ENCODE results near the gene TBC1D8. TPM values are rescaled to one million over a fixed set of nuclear protein-coding genes. Genes with fewer than 3 reads are reported as not detected.

Gene TBC1D8
- total and polyA plus RNA-seq, 2 experiments from 2014 or later, result 18.0 to 36.9 TPM

GRCh38 chr2:101195871-101196661, 44.9 kb upstream of the TBC1D8 start:
- Histone ChIP-seq H3K27ac (ENCODE audit: low read depth) (no peak overlapping the region), H3K4me1 (ENCODE audit: insufficient read depth) (0 out of 2 replicates have a peak, but pooled peaks cover under 1% of the 10 kb centered on the region), H3K27me3 (ENCODE audit: insufficient read depth) (no peaks in the 10 kb centered on the region), H3K9me2 (ENCODE audit: insufficient read depth) (no peaks in the 10 kb centered on the region), H4K20me1 (replicated peaks; ENCODE audit: insufficient read depth) (no peaks in the 10 kb centered on the region), H3K79me2 (replicated peaks; ENCODE audit: insufficient read depth) (no peaks in the 10 kb centered on the region), H3K36me3 (ENCODE audit: insufficient read depth) (no peaks in the 10 kb centered on the region), H2AFZ (no peak overlapping the region), H3K4me3 (no peak overlapping the region), H3K4me2 (no peak overlapping the region), H3F3A (replicated peaks; ENCODE audit: low read depth) (0 out of 2 replicates have a peak, but pooled peaks cover 3% of the 10 kb centered on the region)
- Mint-ChIP-seq H3K27me3 (ENCODE audit: insufficient read depth, low read depth, poor library complexity) (peaks cover 2% of the 10 kb centered on the region), H3K4me1 (peaks cover 10% of the 10 kb centered on the region), H3K36me3 (ENCODE audit: low read depth) (no peaks in the 10 kb centered on the region), H3K4me3 (no peak overlapping the region), H3K27ac (no peak overlapping the region), H3K9me3 (no peaks in the 10 kb centered on the region; the same call in 2 of the 3 replicates)
- no peak for ATAC-seq
- no peak for DNase-seq (ENCODE audit: low spot score)
- TF ChIP-seq EZH2phosphoT487 (IDR thresholded peaks at IDR 0.05; ENCODE audit: unreplicated experiment), result no peak
- no peak for TF ChIP-seq POLR2AphosphoS5 (IDR thresholded peaks at IDR 0.05; ENCODE audit: low read depth)
- no peak for TF ChIP-seq ZNF331 (CRISPR knock-in tag; IDR thresholded peaks at IDR 0.05; ENCODE audit: low read depth)
- TF ChIP-seq NANOG (IDR thresholded peaks at IDR 0.05; ENCODE audit: borderline replicate concordance), result no peak
- TF ChIP-seq, protein P1, sequence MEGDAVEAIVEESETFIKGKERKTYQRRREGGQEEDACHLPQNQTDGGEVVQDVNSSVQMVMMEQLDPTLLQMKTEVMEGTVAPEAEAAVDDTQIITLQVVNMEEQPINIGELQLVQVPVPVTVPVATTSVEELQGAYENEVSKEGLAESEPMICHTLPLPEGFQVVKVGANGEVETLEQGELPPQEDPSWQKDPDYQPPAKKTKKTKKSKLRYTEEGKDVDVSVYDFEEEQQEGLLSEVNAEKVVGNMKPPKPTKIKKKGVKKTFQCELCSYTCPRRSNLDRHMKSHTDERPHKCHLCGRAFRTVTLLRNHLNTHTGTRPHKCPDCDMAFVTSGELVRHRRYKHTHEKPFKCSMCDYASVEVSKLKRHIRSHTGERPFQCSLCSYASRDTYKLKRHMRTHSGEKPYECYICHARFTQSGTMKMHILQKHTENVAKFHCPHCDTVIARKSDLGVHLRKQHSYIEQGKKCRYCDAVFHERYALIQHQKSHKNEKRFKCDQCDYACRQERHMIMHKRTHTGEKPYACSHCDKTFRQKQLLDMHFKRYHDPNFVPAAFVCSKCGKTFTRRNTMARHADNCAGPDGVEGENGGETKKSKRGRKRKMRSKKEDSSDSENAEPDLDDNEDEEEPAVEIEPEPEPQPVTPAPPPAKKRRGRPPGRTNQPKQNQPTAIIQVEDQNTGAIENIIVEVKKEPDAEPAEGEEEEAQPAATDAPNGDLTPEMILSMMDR (conservative IDR thresholded peaks at IDR 0.05; ENCODE audit: low read depth in 2 of 2), result no peak
- TF ChIP-seq EZH2 (IDR thresholded peaks at IDR 0.05; ENCODE audit: low read depth, unreplicated experiment), result no peak

GRCh38 chr2:101193033-101193626, 41.9 kb upstream of the TBC1D8 start:
- DNase-seq (ENCODE audit: low spot score) (no peak), ATAC-seq (no peak; the same call in 2 of the 3 replicates)
- Mint-ChIP-seq H3K36me3 (ENCODE audit: low read depth) (no peaks in the 10 kb centered on the region), H3K4me1 (peaks cover 13% of the 10 kb centered on the region), H3K27me3 (ENCODE audit: insufficient read depth, low read depth, poor library complexity) (peaks cover 1% of the 10 kb centered on the region), H3K9me3 (peaks cover 7% of the 10 kb centered on the region; the same call in 2 of the 3 replicates), H3K4me3 (no peak overlapping the region), H3K27ac (no peak overlapping the region)
- Histone ChIP-seq H2AFZ (peak overlapping the region; percentile 89), H3K4me2 (no peak overlapping the region), H3K27ac (ENCODE audit: low read depth) (no peak overlapping the region), H3F3A (replicated peaks; ENCODE audit: low read depth) (0 out of 2 replicates have a peak, but pooled peaks cover 3% of the 10 kb centered on the region), H4K20me1 (replicated peaks; ENCODE audit: insufficient read depth) (no peaks in the 10 kb centered on the region), H3K79me2 (replicated peaks; ENCODE audit: insufficient read depth) (no peaks in the 10 kb centered on the region), H3K36me3 (ENCODE audit: insufficient read depth) (no peaks in the 10 kb centered on the region), H3K4me1 (ENCODE audit: insufficient read depth) (0 out of 2 replicates have a peak, but pooled peaks cover 3% of the 10 kb centered on the region), H3K27me3 (ENCODE audit: insufficient read depth) (no peaks in the 10 kb centered on the region), H3K9me2 (ENCODE audit: insufficient read depth) (0 out of 2 replicates have a peak, but pooled peaks cover 3% of the 10 kb centered on the region), H3K4me3 (no peak overlapping the region)
- TF ChIP-seq JUNB (IDR thresholded peaks at IDR 0.05; ENCODE audit: unreplicated experiment) (no peak), REST (IDR thresholded peaks at IDR 0.05; ENCODE audit: unreplicated experiment) (no peak), STAT1 (IDR thresholded peaks at IDR 0.05; ENCODE audit: unreplicated experiment) (no peak), POLR2AphosphoS5 (IDR thresholded peaks at IDR 0.05; ENCODE audit: low read depth) (no peak), EZH2 (IDR thresholded peaks at IDR 0.05; ENCODE audit: low read depth, unreplicated experiment) (no peak)
- TF ChIP-seq, protein P1 (conservative IDR thresholded peaks at IDR 0.05; ENCODE audit: low read depth in 2 of 2), result no peak

Measured in GM23338 (cell line).